ENCODE data around the gene DLX4. TPM values are rescaled to one million over a fixed set of nuclear protein-coding genes. Genes with fewer than 3 reads are reported as not detected.

DLX4 gene
- total RNA-seq, 4 donors from 2014 or later = 0.13 to 0.67 TPM; not detected in 2

- no peak for DNase-seq
- H3K4me3 ChIP-seq = no peak overlapping the region
- H3K27ac ChIP-seq = no peak overlapping the region
- H3K9me3 ChIP-seq = no peaks in the 10 kb centered on the region
- WGBS, 2 donors = 40 to 61% methylated on average over 2 to 6 of the region's 7 CpGs
- intact Hi-C loops (cut with DNase I) = no loop called here
- peaks cover 9 to 96% (median 32%) of the 10 kb centered on the region in 4 donors for H3K27me3 ChIP-seq
- peaks cover 15 to 70% (median 28%) of the 10 kb centered on the region in 3 donors for H3K4me1 ChIP-seq
- no peaks in the 10 kb centered on the region for H3K36me3 ChIP-seq
- no peak for TF ChIP-seq POLR2A (IDR thresholded peaks at IDR 0.05)
- TF ChIP-seq CTCF (IDR thresholded peaks at IDR 0.05) = no peak
These were observed 6.5 kb downstream of the DLX4 start for GRCh38 chr17:49975531-49975930.

DNA sequence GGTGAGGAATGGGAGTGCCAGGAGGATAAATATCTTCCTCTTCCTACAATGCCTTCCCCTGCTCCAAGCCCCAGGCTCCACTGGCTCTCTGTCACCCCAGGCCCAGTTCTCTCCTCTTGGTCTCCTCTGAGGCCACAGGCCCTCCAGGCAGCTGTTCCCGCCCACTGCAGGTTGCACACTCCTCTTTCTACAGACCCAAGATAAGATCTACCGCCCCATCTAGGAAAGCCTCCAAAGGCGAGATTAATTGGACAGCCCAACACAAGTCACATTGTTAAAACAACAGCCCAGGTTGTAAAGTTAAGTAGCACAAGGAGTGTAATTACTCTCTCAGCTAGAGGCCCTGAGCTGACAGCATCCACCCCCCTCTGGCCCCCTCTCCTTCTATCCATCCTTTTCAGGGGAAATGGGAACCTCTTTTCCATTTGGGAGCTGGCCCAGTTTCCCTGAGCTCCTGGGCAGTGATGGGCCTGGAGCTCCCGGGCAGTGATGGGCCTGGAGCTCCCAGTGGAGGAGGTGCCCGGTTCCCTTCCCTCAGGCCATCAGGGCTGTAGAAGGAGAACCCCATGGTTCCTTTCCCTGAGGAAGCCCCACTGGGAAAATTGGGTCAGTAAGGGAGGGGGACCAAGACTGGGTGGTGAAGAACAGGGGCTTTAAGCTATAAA, 7.3 kb downstream of the DLX4 start:
- WGBS, 2 donors = 53 to 76% methylated on average over 2 to 3 of the region's 5 CpGs
- Histone ChIP-seq H3K4me1 (peaks cover 14 to 77% (median 29%) of the 10 kb centered on the region in 3 donors), H3K27me3 (peaks cover 9 to 96% (median 25%) of the 10 kb centered on the region in 4 donors), H3K9me3 (no peaks in the 10 kb centered on the region), H3K36me3 (no peaks in the 10 kb centered on the region), H3K27ac (no peak overlapping the region), H3K4me3 (no peak overlapping the region)
- no peak for TF ChIP-seq POLR2A (IDR thresholded peaks at IDR 0.05)
- no peak for TF ChIP-seq CTCF (IDR thresholded peaks at IDR 0.05)
- intact Hi-C loops (cut with DNase I) = no loop called here
- DNase-seq = no peak

DNA sequence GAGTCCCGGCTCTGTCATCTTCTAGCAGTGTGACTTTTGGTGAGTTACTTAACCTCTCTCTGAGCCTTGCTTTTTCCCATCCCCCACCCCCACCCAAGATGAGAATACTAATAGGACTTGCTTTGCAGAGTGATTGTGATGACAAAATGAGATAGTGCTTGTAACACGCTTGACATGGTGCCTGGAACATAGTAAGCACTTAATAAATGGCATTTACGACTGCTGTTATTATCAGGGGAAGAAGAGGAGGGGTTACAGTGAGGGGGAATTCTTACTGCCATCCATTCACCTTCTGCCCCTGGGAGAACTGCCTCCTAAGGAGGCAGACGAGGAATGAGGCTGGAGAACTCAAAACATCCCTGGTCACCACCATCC, 7.8 kb downstream of the DLX4 start:
- intact Hi-C loops (cut with DNase I) = no loop called here
- no peaks in the 10 kb centered on the region for H3K36me3 ChIP-seq
- H3K4me1 ChIP-seq = peaks cover 9 to 75% (median 25%) of the 10 kb centered on the region in 3 donors
- H3K27ac ChIP-seq = no peak overlapping the region
- no peak overlapping the region for H3K4me3 ChIP-seq
- TF ChIP-seq POLR2A (IDR thresholded peaks at IDR 0.05) (no peak), CTCF (IDR thresholded peaks at IDR 0.05) (no peak)
- no peak for DNase-seq
- peaks cover 6 to 96% (median 20%) of the 10 kb centered on the region in 4 donors for H3K27me3 ChIP-seq
- H3K9me3 ChIP-seq = no peaks in the 10 kb centered on the region
- WGBS, 2 donors = 71 to 79% methylated on average over 4 of the region's 4 CpGs

- 27 to 32% methylated on average over 6 to 7 of the region's 7 CpGs for WGBS, 2 donors
- H3K36me3 ChIP-seq = no peaks in the 10 kb centered on the region
- peaks cover 0 to 93% (median 11%) of the 10 kb centered on the region in 4 donors for H3K27me3 ChIP-seq
- TF ChIP-seq CTCF (IDR thresholded peaks at IDR 0.05) = no peak
- no peak for TF ChIP-seq POLR2A (IDR thresholded peaks at IDR 0.05)
- H3K4me3 ChIP-seq = no peak overlapping the region
- intact Hi-C loops (cut with DNase I) = no loop called here
- no peak overlapping the region for H3K27ac ChIP-seq
- peaks cover under 1 to 66% (median 16%) of the 10 kb centered on the region in 3 donors for H3K4me1 ChIP-seq
- no peak for DNase-seq
- no peaks in the 10 kb centered on the region for H3K9me3 ChIP-seq
These were observed 8.7 kb downstream of the DLX4 start for GRCh38 chr17:49977463-49978389.

DNA sequence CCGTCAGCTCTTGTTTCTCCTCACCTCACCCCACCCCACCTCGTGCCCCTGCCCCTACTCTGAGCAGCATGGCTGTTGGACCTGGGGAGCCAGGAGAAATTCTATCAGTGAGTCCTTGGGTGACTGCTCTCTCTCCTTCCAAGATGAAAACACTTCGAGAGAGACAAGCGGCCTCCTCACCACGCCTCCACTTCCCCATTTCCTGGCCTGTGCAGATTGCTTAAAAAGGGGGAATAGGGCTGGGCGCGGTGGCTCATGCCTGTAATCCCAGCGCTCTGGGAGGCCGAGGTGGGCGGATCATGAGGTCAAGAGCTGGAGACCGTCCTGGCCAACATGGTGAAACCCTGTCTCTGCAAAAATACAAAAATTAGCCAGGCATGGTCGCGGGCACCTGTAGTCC, 9.5 kb downstream of the DLX4 start:
- no peak overlapping the region for H3K27ac ChIP-seq
- no peak overlapping the region for H3K4me3 ChIP-seq
- no peak for DNase-seq
- no peaks in the 10 kb centered on the region for H3K9me3 ChIP-seq
- H3K4me1 ChIP-seq = peaks cover 0 to 61% (median 15%) of the 10 kb centered on the region in 3 donors
- intact Hi-C loops (cut with DNase I) = no loop called here
- H3K27me3 ChIP-seq = peaks cover 0 to 85% (median 4%) of the 10 kb centered on the region in 4 donors
- WGBS, 2 donors = 62 to 92% methylated on average over 4 to 13 of the region's 13 CpGs
- TF ChIP-seq CTCF (IDR thresholded peaks at IDR 0.05) = no peak
- no peak for TF ChIP-seq POLR2A (IDR thresholded peaks at IDR 0.05)
- H3K36me3 ChIP-seq = no peaks in the 10 kb centered on the region

All from esophagus squamous epithelium (tissue), 5 donors.